Psoas muscle (tissue), 8 donors: ENCODE measurements around the gene ADARB1. TPM values are rescaled to one million over a fixed set of nuclear protein-coding genes. Genes with fewer than 3 reads are reported as not detected.

Experiments
- ATAC-seq, 4 donors: fragments of 200-7000 bp; cut with Tn5 transposase; one replicate each; pipeline ENCODE4 v1.9.1; 2020; ENCODE audit warnings: moderate library complexity in 3 of 4, mild to moderate bottlenecking in 2 of 4
- DNase-seq, 2 donors: peaks; one replicate each; pipeline ENCODE4 v3.0.0-alpha.2; 2020
- H3K27ac ChIP-seq: fragments of 200-600 bp; one replicate; pipeline ENCODE4 v1.8.0; 2022
- H3K27me3 ChIP-seq, 3 donors: fragments of 200-600 bp in 1 of 3; one replicate each; pipeline versions ENCODE4 v1.6.1 to v1.8.0; 2013 to 2022; ENCODE audit warnings: low read length in 2 of 3, mild to moderate bottlenecking in 2 of 3, moderate library complexity in 1 of 3; ENCODE audit not compliant: insufficient read depth in 3 of 3
- H3K36me3 ChIP-seq, 2 donors: fragments of 200-600 bp in 1 of 2; one replicate each; pipeline versions ENCODE4 v1.6.1 to v1.8.0; 2013 to 2022; ENCODE audit warnings: low read depth in 1 of 2, mild to moderate bottlenecking in 1 of 2, moderate library complexity in 1 of 2; ENCODE audit not compliant: insufficient read depth in 1 of 2
- H3K4me1 ChIP-seq: fragments of 200-600 bp; one replicate; pipeline ENCODE4 v1.8.0; 2022
- H3K4me3 ChIP-seq: fragments of 200-600 bp; one replicate; pipeline ENCODE4 v1.8.0; 2022; ENCODE audit warnings: mild to moderate bottlenecking
- H3K9me3 ChIP-seq: fragments of 200-600 bp; one replicate; pipeline ENCODE4 v1.8.0; 2022
- CTCF ChIP-seq: fragments of 200-600 bp; IDR thresholded peaks from one replicate; pipeline ENCODE4 v1.8.0; 2022; ENCODE audit warnings: antibody characterized with exemption
- WGBS, 3 donors: extraction: QIAGEN DNeasy Blood & Tissue Kit; methylation state at CpG; one replicate each; pipeline versions ENCODE4 v1.1.6 to v1.1.7; 2013; 5-methylcytosine and 5-hydroxymethylcytosine counted together
- intact Hi-C, 2 donors: fragments of 100-400 bp; cut with DNase I; formaldehyde crosslinking; loops; one replicate each; pipeline versions ENCODE4 v1.11.0 to v1.14.2; 2022
- polyA plus RNA-seq, 3 donors: library from polyadenylated mRNA; stranded (reverse); fragments of 200-250 nt; gene quantifications; one replicate each; pipeline ENCODE4 v1.2.3, GENCODE V29; 2013
- total RNA-seq, 4 donors: library from RNA; stranded (reverse); fragmentation: NEBNext Ultra II Directional in 2 of 4; extraction: Animal tissue kit (Norgen Biotek cat#: 25700) in 2 of 4; gene quantifications; one replicate each; pipeline versions ENCODE4 v1.2.1 to v1.2.4, GENCODE V29; 2021 to 2023
- donor health status: healthy with polysubstance abuse.
- donor health status: DM: no; HTN: no; CAD: no; lungs with moderate emphysema.
- donor health status: Bipolar disorder and iron deficiency.
- donor health status: healthy.
- donor health status: DM: yes; HTN: yes; CAD: no.
- donor health status: DM: no; HTN: no; CAD: no.
- donor health status: DM: no; HTN: no; CAD: no.
- donor health status: DM: yes; HTN: yes; CAD: no.

ADARB1 gene
- total and polyA plus RNA-seq, 7 donors = 3.8 to 22.7 (median 6.9) TPM

GRCh38 chr21:45118099-45118498 is 43.7 kb downstream of the ADARB1 start:
- intact Hi-C loops = no loop called here
- H3K27ac ChIP-seq = no peak overlapping the region
- peaks cover 14% of the 10 kb centered on the region for H3K4me1 ChIP-seq
- H3K36me3 ChIP-seq = no peaks in the 10 kb centered on the region
- H3K4me3 ChIP-seq = no peak overlapping the region
- no peak for ATAC-seq
- no peak for TF ChIP-seq CTCF
- no peaks in the 10 kb centered on the region for H3K9me3 ChIP-seq
- DNase-seq = no peak
- WGBS, 3 donors = 95 to 100% (median 100%) methylated on average over 2 of the region's 2 CpGs
- H3K27me3 ChIP-seq = no peaks in the 10 kb centered on the region

- DNase-seq (no peak), ATAC-seq (no peak)
- no peak overlapping the region for H3K27ac ChIP-seq
- TF ChIP-seq CTCF = no peak
- H3K4me3 ChIP-seq = no peak overlapping the region
- no peaks in the 10 kb centered on the region for H3K9me3 ChIP-seq
- no peaks in the 10 kb centered on the region for H3K36me3 ChIP-seq
- intact Hi-C loops = loop anchor here in 1 of 2 donors (10.0 kb wide), 1 partner anchor 45 kb away; the partner anchor contains the start of gene ADARB1
- WGBS, 3 donors = 88 to 93% (median 90%) methylated on average over 7 of the region's 7 CpGs
- H3K4me1 ChIP-seq = peaks cover 2% of the 10 kb centered on the region
- H3K27me3 ChIP-seq = no peaks in the 10 kb centered on the region
These were observed 45.4 kb downstream of the ADARB1 start for GRCh38 chr21:45119812-45120211.

GRCh38 chr21:45120975-45121374 is 46.6 kb downstream of the ADARB1 start:
- intact Hi-C loops = loop anchor here in 1 of 2 donors (10.0 kb wide), 1 partner anchor 46 kb away; the partner anchor contains the start of gene ADARB1
- no peak for ATAC-seq
- no peak for TF ChIP-seq CTCF
- 74 to 76% (median 74%) methylated on average over 6 of the region's 6 CpGs for WGBS, 3 donors
- no peak overlapping the region for H3K27ac ChIP-seq
- H3K27me3 ChIP-seq = no peaks in the 10 kb centered on the region
- no peak for DNase-seq
- H3K4me3 ChIP-seq = no peak overlapping the region
- H3K9me3 ChIP-seq = no peaks in the 10 kb centered on the region
- H3K36me3 ChIP-seq = no peaks in the 10 kb centered on the region
- H3K4me1 ChIP-seq = peaks cover 11% of the 10 kb centered on the region

GRCh38 chr21:45122030-45122429 is 47.6 kb downstream of the ADARB1 start:
- no peak for TF ChIP-seq CTCF
- Histone ChIP-seq H3K4me3 (no peak overlapping the region), H3K27me3 (no peaks in the 10 kb centered on the region), H3K36me3 (no peaks in the 10 kb centered on the region), H3K4me1 (peaks cover 11% of the 10 kb centered on the region), H3K9me3 (no peaks in the 10 kb centered on the region), H3K27ac (no peak overlapping the region)
- intact Hi-C loops = loop anchor here (2.0 to 10.0 kb wide), 3 partner anchors 15 to 47 kb away; partner anchors contain the start of gene ADARB1 (in 1 of the 2)
- no peak for ATAC-seq
- no peak for DNase-seq
- WGBS, 3 donors = 82 to 89% (median 83%) methylated on average over 6 of the region's 6 CpGs
